Left ventricle myocardium inferior (tissue), 1 donor: ENCODE results near the gene CTXND1. TPM values are rescaled to one million over a fixed set of nuclear protein-coding genes. Genes with fewer than 3 reads are reported as not detected.
"Not testable (repeated sequence)": the region's sequence is repeated elsewhere in the genome, so short reads cannot be mapped to it uniquely, and the experiment has no call there.

Source experiments
- DNase-seq: peaks from one replicate; pipeline ENCODE4 v3.0.0-alpha.2; 2020
- H3K27ac ChIP-seq: fragments of 200-600 bp; replicated peaks from 2 replicates; pipeline ENCODE4 v1.8.0; 2021
- H3K27me3 ChIP-seq: fragments of 200-600 bp; 2 replicates; pipeline ENCODE4 v1.8.0; 2021; ENCODE audit warnings: low read depth
- H3K36me3 ChIP-seq: fragments of 200-600 bp; 2 replicates; pipeline ENCODE4 v1.8.0; 2021
- H3K4me1 ChIP-seq: fragments of 200-600 bp; 2 replicates; pipeline ENCODE4 v1.8.0; 2021
- H3K4me3 ChIP-seq: fragments of 200-600 bp; 2 replicates; pipeline ENCODE4 v1.8.0; 2021; ENCODE audit warnings: mild to moderate bottlenecking, moderate library complexity
- H3K9me3 ChIP-seq: fragments of 200-600 bp; replicated peaks from 2 replicates; pipeline ENCODE4 v1.8.0; 2021
- intact Hi-C: fragments of 100-400 bp; cut with micrococcal nuclease; formaldehyde crosslinking; loops from one replicate; pipeline ENCODE4 v1.11.0; 2022
- long read RNA-seq: library from polyadenylated mRNA; unstranded; transcript quantifications from one replicate; pipeline ENCODE4 v2.0.0, GENCODE V29; 2021
- total RNA-seq: library from RNA; stranded (reverse); fragmentation: NEBNext Ultra II Directional; extraction: Animal tissue kit (Norgen Biotek cat#: 25700); gene quantifications from one replicate; pipeline ENCODE4 v1.2.1, GENCODE V29; 2021
- TF ChIP-seq, protein P1 (sequence below): fragments of 200-600 bp; IDR thresholded peaks from 2 replicates; pipeline ENCODE4 v1.8.0; 2021; ENCODE audit warnings: antibody characterized with exemption, mild to moderate bottlenecking, borderline replicate concordance
- donor health status: DM: no; HTN: yes; CAD: no; lungs with severe emphysema.

Gene CTXND1
- 2.1 TPM for total RNA-seq
- long read RNA-seq, partial matches to known transcripts, result 0 of 3 reads
- long read RNA-seq, other reads (novel, unspliced or antisense), result 3 of 3 reads

DNA sequence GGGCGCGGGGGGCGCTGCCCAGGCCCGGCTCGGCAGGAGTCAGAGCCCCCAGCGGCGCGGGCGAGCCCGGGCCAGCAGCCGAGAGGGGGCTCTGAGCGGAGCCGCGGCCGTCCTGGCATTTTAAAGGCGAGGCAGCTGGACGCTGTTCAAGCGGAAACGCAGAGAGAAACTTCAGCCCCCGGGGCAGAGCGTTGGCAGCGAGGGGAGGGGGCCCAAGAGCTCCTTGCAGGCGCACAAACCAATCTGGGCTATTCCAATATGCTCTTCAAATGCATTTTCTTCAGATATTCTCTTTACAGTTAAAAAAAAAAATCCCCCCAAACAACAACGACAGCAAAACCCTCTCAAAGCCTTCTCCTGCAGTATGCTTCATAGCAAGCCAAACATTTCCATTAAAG is at the start of gene CTXND1:
TSS of gene CTXND1 (minus strand) at position 93 of the 398 bp plus-strand sequence. CDS start 50,264 bp downstream, outside the sequence.
- Histone ChIP-seq H3K27me3 (peaks cover 80% of the 10 kb centered on the region), H3K36me3 (no peaks in the 10 kb centered on the region), H3K27ac (peak within 1 kb of the TSS; percentile 79), H3K4me1 (peaks cover 11% of the 10 kb centered on the region), H3K9me3 (no peaks in the 10 kb centered on the region), H3K4me3 (peak within 1 kb of the TSS; percentile 69)
- intact Hi-C loops, result loop anchor here (10.0 kb wide), 1 partner anchor 57 kb away; no protein-coding TSS in a partner anchor
- TF ChIP-seq, protein P1, sequence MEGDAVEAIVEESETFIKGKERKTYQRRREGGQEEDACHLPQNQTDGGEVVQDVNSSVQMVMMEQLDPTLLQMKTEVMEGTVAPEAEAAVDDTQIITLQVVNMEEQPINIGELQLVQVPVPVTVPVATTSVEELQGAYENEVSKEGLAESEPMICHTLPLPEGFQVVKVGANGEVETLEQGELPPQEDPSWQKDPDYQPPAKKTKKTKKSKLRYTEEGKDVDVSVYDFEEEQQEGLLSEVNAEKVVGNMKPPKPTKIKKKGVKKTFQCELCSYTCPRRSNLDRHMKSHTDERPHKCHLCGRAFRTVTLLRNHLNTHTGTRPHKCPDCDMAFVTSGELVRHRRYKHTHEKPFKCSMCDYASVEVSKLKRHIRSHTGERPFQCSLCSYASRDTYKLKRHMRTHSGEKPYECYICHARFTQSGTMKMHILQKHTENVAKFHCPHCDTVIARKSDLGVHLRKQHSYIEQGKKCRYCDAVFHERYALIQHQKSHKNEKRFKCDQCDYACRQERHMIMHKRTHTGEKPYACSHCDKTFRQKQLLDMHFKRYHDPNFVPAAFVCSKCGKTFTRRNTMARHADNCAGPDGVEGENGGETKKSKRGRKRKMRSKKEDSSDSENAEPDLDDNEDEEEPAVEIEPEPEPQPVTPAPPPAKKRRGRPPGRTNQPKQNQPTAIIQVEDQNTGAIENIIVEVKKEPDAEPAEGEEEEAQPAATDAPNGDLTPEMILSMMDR, result no peak
- no peak for DNase-seq

DNA sequence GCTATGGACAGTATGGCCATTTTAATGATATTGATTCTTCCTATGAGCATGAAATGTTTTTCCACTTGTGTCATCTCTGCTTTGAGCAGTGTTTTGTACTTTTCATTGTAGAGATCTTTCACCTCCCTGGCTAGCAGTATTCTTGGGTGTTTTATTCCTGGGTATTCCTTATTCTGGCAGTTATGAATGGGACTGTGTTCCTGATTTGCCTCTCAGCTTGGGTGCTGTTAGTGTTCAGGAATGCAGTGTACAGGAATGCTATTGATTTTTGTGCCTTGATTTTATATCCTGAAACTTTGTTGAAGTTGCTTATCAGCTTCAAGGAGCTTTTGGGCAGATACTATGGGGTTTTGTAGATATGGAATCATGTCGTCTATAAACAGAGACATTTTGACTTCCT is 49.5 kb upstream of the CTXND1 start:
- no peak for DNase-seq

DNA sequence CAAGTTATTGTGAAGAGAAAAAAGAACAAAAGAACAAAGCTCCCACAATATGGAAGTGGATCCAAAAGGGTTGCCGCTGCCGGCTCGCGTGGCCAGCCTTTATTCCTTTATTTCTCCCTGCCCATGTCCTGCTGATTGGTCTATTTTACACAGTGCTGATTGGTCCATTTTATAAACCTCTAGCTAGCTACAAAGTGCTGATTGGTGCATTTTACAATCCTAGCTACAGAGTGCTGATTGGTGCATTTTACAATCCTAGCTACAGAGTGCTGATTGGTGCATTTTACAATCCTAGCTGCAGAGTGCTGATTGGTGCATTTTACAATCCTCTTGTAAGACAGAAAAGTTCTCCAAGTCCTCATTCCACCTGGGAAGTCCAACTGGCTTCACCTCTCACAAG is 43.8 kb upstream of the CTXND1 start:
- DNase-seq, intact Hi-C loops, H3K27me3 ChIP-seq, H3K9me3 ChIP-seq, H3K4me3 ChIP-seq, H3K4me1 ChIP-seq, H3K36me3 ChIP-seq, H3K27ac ChIP-seq: not testable (repeated sequence)

More for the DNA sequence above, 49.5 kb upstream of the CTXND1 start:
- intact Hi-C loops, result no loop called here
- Histone ChIP-seq H3K27ac (no peak overlapping the region), H3K9me3 (no peaks in the 10 kb centered on the region), H3K4me1 (no peaks in the 10 kb centered on the region), H3K36me3 (no peaks in the 10 kb centered on the region), H3K27me3 (no peaks in the 10 kb centered on the region), H3K4me3 (no peak overlapping the region)
- TF ChIP-seq, protein P1, result no peak

DNA sequence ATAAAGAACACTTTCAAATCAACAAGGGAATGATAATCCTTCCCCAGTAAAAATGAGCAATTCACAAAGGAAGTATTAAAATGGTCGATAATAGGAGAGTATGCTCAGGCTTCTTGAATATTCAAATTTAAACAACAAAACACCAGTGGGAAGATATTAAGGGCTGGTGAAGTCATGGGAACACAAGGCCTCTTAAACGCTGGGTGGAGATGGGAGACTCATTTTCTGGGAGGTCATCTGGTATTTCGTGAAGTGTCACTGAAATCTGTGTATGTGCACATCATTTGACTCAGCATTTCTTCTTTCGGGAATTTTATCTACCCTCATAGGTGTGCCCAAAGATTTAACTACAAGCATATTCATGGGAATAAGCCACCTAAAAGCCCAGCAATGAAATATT is 40.1 kb upstream of the CTXND1 start:
- DNase-seq, result no peak
- intact Hi-C loops, result no loop called here
- Histone ChIP-seq H3K9me3 (no peaks in the 10 kb centered on the region), H3K4me1 (peaks cover 32% of the 10 kb centered on the region), H3K36me3 (no peaks in the 10 kb centered on the region), H3K4me3 (no peak overlapping the region), H3K27ac (no peak overlapping the region), H3K27me3 (no peaks in the 10 kb centered on the region)
- TF ChIP-seq, protein P1, result no peak

DNA sequence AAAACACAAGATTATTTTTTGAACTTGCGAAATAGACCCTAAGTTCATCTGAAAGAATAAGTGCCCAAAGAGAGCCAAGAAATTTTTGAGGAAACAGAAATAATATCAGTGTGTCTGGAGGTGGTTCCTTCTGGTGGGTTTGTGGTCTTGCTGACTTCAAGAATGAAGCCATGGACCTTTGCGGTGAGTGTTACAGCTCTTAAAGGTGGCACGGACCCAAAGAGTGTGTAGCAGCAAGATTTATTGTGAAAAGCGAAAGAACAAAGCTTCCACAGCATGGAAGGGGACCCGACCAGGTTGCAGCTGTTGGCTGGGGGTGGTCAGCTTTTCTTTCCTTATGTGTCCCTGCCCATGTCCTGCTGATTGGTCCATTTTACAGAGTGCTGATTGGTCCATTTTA is 38.9 kb upstream of the CTXND1 start:
- H3K4me3 ChIP-seq, H3K36me3 ChIP-seq, H3K9me3 ChIP-seq, H3K27me3 ChIP-seq, DNase-seq, intact Hi-C loops, H3K27ac ChIP-seq: not testable (repeated sequence)
- peaks cover 34% of the 10 kb centered on the region for H3K4me1 ChIP-seq

DNA sequence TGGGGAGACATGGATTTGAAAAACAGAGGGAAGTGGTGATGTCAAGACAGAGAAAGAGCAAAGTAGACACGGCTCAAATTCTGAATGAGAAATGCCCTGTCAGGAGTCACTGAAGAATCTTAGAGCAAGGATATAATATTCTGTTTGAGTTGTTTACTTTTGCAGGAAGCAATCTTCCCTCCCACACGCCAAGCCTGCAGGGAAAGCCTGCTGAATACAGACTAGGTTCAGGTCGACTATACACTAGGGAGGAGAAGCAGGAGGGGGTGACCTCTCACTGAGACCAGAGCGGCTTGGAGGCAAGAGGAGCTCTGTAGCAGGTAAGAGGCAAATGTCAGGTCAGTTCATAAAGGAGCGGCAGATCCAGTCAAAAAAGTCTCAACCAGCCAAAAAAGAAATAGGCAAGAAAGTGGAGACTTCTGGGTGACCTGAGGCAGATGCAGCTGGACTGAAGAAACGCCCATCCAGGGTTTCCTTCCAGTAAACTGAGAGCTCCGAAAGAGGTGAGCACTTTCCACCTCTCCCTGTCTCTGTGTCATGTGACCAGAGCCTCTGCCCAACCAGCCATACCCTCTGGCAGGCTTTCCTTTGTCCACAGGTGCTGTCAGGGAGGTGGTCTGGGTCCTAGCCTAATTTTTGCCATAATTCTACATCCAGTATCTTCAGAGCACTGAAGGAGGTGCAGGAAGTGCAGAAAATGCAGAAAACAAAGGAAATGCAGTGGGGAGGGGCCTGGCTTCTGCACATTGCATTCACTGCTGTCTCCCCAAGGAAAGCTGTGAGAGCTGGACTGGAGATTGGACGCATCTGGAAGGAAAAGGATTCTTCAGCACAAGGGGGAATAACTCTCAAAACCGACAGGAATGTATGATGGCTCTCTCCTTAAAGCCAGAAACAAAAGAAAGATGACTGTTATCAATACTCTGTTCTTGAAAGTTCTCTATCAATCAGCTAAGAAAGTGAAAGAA is 37.8 kb upstream of the CTXND1 start:
- TF ChIP-seq, protein P1, result no peak
- no peaks in the 10 kb centered on the region for H3K9me3 ChIP-seq
- H3K27me3 ChIP-seq, result no peaks in the 10 kb centered on the region
- H3K4me3 ChIP-seq, result no peak overlapping the region
- no peak overlapping the region for H3K27ac ChIP-seq
- DNase-seq, result no peak
- no peaks in the 10 kb centered on the region for H3K36me3 ChIP-seq
- intact Hi-C loops, result no loop called here
- H3K4me1 ChIP-seq, result peaks cover 32% of the 10 kb centered on the region
